Left lung (tissue), 10 donors: ENCODE results near the gene CBFB. TPM values are rescaled to one million over a fixed set of nuclear protein-coding genes. Genes with fewer than 3 reads are reported as not detected.
A peak's percentile ranks its signal among the peaks of the same experiment; 100 is the strongest.

ENCODE experiments used
- ATAC-seq: fragments of 200-7000 bp; cut with Tn5 transposase; one replicate; pipeline ENCODE4 v1.9.1; 2020; ENCODE audit warnings: moderate library complexity
- DNase-seq, 4 donors: peaks; one replicate each; pipeline ENCODE4 v3.0.0-alpha.2; 2013 to 2020
- H3K27ac ChIP-seq, 2 donors: fragments of 200-600 bp; sonication (generic) in 1 of 2; one replicate each; pipeline versions ENCODE4 v1.5.0 to v1.8.0; 2020 to 2021
- H3K27me3 ChIP-seq, 2 donors: fragments of 200-600 bp; sonication (generic) in 1 of 2; one replicate each; pipeline versions ENCODE4 v1.5.0 to v1.8.0; 2020 to 2021
- H3K36me3 ChIP-seq, 2 donors: fragments of 200-600 bp; sonication (generic) in 1 of 2; one replicate each; pipeline versions ENCODE4 v1.5.0 to v1.8.0; 2020 to 2021
- H3K4me1 ChIP-seq, 2 donors: fragments of 200-600 bp; one replicate each; pipeline ENCODE4 v1.8.0; 2021
- H3K4me3 ChIP-seq, 2 donors: fragments of 200-600 bp; sonication (generic) in 1 of 2; one replicate each; pipeline versions ENCODE4 v1.5.0 to v1.8.0; 2020 to 2021; ENCODE audit warnings: mild to moderate bottlenecking in 1 of 2
- H3K9me3 ChIP-seq, 2 donors: fragments of 200-600 bp; sonication (generic) in 1 of 2; one replicate each; pipeline versions ENCODE4 v1.5.0 to v1.8.0; 2020 to 2021
- CTCF ChIP-seq, 2 donors: fragments of 200-600 bp; sonication (generic) in 1 of 2; IDR thresholded peaks; one replicate each; pipeline versions ENCODE4 v1.5.0 to v1.8.0; 2021; ENCODE audit warnings: antibody characterized with exemption in 2 of 2
- intact Hi-C, 2 donors: fragments of 100-400 bp; cut with DNase I; formaldehyde crosslinking; loops; one replicate each; pipeline versions ENCODE4 v1.11.2 to v1.14.2; 2022
- polyA plus RNA-seq, 6 donors: library from polyadenylated mRNA; unstranded; fragments of 120-200 nt; gene quantifications; one replicate each; pipeline ENCODE4 v1.2.1, GENCODE V29; 2013; ENCODE audit not compliant: insufficient read length in 6 of 6
- total RNA-seq, 2 donors: library from RNA; stranded (reverse); fragmentation: NEBNext Ultra II Directional; extraction: Animal tissue kit (Norgen Biotek cat#: 25700); gene quantifications; one replicate each; pipeline ENCODE4 v1.2.1, GENCODE V29; 2021
- donor health status: DM: no; HTN: yes; CAD: no.
- donor health status: DM: no; HTN: no; CAD: no.

Gene CBFB
- total and polyA plus RNA-seq, 8 donors = 46.8 to 69.9 (median 61.4) TPM

- H3K9me3 ChIP-seq = no peaks in the 10 kb centered on the region
- H3K27me3 ChIP-seq = no peaks in the 10 kb centered on the region
- no peak for TF ChIP-seq CTCF (IDR thresholded peaks at IDR 0.05)
- ATAC-seq (no peak), DNase-seq (no peak)
- intact Hi-C loops = no loop called here
- H3K4me1 ChIP-seq = no peaks in the 10 kb centered on the region
- peaks cover 0 to 29% of the 10 kb centered on the region in 2 donors for H3K36me3 ChIP-seq
- H3K27ac ChIP-seq = no peak overlapping the region
- no peak overlapping the region for H3K4me3 ChIP-seq
These were observed 53.2 kb downstream of the CBFB start for GRCh38 chr16:67082100-67082499.

DNA sequence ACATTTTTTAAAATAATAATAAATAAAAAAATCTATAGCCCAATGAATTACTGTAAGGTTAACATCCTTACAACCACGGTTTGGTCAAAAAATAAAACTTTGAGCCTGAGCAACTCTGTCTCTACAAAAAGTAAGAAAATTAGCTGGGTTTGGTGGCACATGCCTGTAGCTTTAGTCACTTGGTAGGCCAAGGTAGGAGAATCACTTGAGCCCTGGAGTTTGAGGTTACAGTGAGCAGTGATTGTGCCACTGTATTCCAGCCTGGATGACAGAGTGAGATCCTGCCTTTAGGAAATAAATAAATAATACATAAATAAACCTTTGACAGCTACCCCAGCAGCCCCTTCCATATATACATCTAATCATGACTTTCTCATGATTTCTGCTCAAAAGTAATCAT, 53.9 kb downstream of the CBFB start:
- Histone ChIP-seq H3K27ac (no peak overlapping the region), H3K27me3 (no peaks in the 10 kb centered on the region), H3K9me3 (no peaks in the 10 kb centered on the region), H3K4me3 (no peak overlapping the region), H3K4me1 (no peaks in the 10 kb centered on the region), H3K36me3 (peaks cover 0 to 25% of the 10 kb centered on the region in 2 donors)
- TF ChIP-seq CTCF (IDR thresholded peaks at IDR 0.05) = no peak
- ATAC-seq (no peak), DNase-seq (no peak)
- intact Hi-C loops = no loop called here

- DNase-seq = peak in 1 of 4 donors; percentile 48
These were observed 55.5 kb downstream of the CBFB start for GRCh38 chr16:67084345-67085028.

DNA sequence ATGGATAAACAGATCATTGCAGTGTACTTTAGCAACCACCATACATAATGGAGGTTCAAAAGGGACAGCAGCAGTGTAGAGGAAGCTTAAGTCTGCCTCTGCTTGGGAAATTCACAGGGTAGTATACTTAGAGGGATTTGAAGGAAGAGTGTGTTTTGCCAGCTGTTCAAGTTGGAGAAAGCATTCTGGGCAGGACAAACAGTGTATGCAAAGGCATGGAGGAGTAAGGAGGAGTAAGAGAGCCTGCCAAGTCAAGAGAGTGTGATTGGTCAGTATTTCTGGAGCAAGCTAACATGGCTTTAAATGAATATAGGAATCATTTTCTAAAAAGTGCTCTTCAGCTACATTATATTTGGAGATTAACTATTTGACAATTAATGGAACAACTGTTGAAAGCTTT, 57.9 kb downstream of the CBFB start:
- H3K36me3 ChIP-seq = peaks cover 0 to 21% of the 10 kb centered on the region in 2 donors
- H3K4me1 ChIP-seq = no peaks in the 10 kb centered on the region
- H3K27me3 ChIP-seq = no peaks in the 10 kb centered on the region
- intact Hi-C loops = no loop called here
- ATAC-seq (peak; percentile 49), DNase-seq (peak in 1 of 4 donors; percentile 40)
- no peak overlapping the region for H3K4me3 ChIP-seq
- H3K27ac ChIP-seq = no peak overlapping the region
- no peak for TF ChIP-seq CTCF (IDR thresholded peaks at IDR 0.05)
- no peaks in the 10 kb centered on the region for H3K9me3 ChIP-seq

More at GRCh38 chr16:67084345-67085028, 55.5 kb downstream of the CBFB start:
- Histone ChIP-seq H3K36me3 (peaks cover 0 to 16% of the 10 kb centered on the region in 2 donors), H3K9me3 (no peaks in the 10 kb centered on the region), H3K4me3 (no peak overlapping the region), H3K4me1 (no peaks in the 10 kb centered on the region), H3K27ac (no peak overlapping the region), H3K27me3 (no peaks in the 10 kb centered on the region)
- no peak for TF ChIP-seq CTCF (IDR thresholded peaks at IDR 0.05)
- intact Hi-C loops = no loop called here
- peak; percentile 73 for ATAC-seq

DNA sequence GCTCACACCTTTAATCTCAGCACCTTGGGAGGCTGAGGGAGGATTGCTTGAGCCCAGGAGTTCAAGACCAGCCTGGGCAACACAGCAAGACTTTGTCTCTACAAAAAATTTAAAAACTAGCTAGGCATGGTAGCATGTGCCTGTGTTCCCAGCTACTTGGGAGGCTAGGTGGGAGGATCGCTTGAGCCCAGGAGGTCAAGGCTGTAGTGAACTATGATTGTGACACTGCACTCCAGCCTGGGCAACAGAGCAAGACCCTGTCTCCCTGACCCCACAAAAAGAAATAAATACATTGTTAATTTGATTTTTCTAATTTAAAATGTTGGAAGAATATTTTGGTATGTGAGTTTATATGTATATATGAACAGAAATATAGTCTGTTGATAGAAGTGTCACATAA, 58.3 kb downstream of the CBFB start:
- no peak for ATAC-seq

More for the DNA sequence above, 58.3 kb downstream of the CBFB start:
- no peaks in the 10 kb centered on the region for H3K9me3 ChIP-seq
- no peak overlapping the region for H3K4me3 ChIP-seq
- H3K4me1 ChIP-seq = no peaks in the 10 kb centered on the region
- intact Hi-C loops = no loop called here
- peaks cover 0 to 21% of the 10 kb centered on the region in 2 donors for H3K36me3 ChIP-seq
- H3K27me3 ChIP-seq = no peaks in the 10 kb centered on the region
- TF ChIP-seq CTCF (IDR thresholded peaks at IDR 0.05) = no peak
- no peak overlapping the region for H3K27ac ChIP-seq
- no peak for DNase-seq
